Cardiac muscle cell (in vitro differentiated cells and primary cell): ENCODE measurements around the gene PCNA. TPM values are rescaled to one million over a fixed set of nuclear protein-coding genes. Genes with fewer than 3 reads are reported as not detected.

ENCODE experiments used
- DNase-seq, 2 donors: peaks; one replicate each; pipeline versions ENCODE4 v3.0.0 to v3.0.0-alpha.2; 2010 to 2017; ENCODE audit warnings: low read depth in 1 of 2, low spot score in 1 of 2
- H3K27ac ChIP-seq: fragments of 200-600 bp; sonication (generic); 2 replicates; pipeline ENCODE4 v1.5.1; 2016
- H3K27me3 ChIP-seq: fragments of 200-600 bp; sonication (generic); 2 replicates; pipeline ENCODE4 v1.6.0; 2016; ENCODE audit warnings: control low read depth
- H3K36me3 ChIP-seq: fragments of 200-600 bp; sonication (generic); 2 replicates; pipeline ENCODE4 v1.5.1; 2016; ENCODE audit warnings: control low read depth
- H3K4me1 ChIP-seq: fragments of 200-600 bp; sonication (generic); 2 replicates; pipeline ENCODE4 v1.8.1; 2017; ENCODE audit warnings: low read depth, mild to moderate bottlenecking, mixed run types
- H3K4me3 ChIP-seq: fragments of 200-600 bp; sonication (generic); 2 replicates; pipeline ENCODE4 v1.5.1; 2016; ENCODE audit warnings: mild to moderate bottlenecking
- H3K9me3 ChIP-seq: fragments of 200-600 bp; sonication (generic); 2 replicates; pipeline ENCODE4 v1.5.1; 2017; ENCODE audit warnings: low read depth, mild to moderate bottlenecking, control low read depth
- polyA plus RNA-seq: library from polyadenylated mRNA; unstranded; fragments of >200 nt; fragmentation: Nextera tagmentation; extraction: Ambion mirVana; gene quantifications from 2 replicates; pipeline ENCODE4 v1.2.1, GENCODE V29; 2016
- total RNA-seq: library from RNA; depleted of rRNA; stranded (reverse); fragments of >200 nt; gene quantifications from 2 replicates; pipeline ENCODE4 v1.2.3, GENCODE V29; 2016
- TF ChIP-seq, protein P1 (sequence below): IDR thresholded peaks from 2 replicates; pipeline ENCODE4 v1.5.1; 2012; ENCODE audit warnings: low read depth, mild to moderate bottlenecking, low read length

The PCNA gene
- total and polyA plus RNA-seq, 2 experiments from 2014 or later, result 46.6 to 81.2 TPM

DNA sequence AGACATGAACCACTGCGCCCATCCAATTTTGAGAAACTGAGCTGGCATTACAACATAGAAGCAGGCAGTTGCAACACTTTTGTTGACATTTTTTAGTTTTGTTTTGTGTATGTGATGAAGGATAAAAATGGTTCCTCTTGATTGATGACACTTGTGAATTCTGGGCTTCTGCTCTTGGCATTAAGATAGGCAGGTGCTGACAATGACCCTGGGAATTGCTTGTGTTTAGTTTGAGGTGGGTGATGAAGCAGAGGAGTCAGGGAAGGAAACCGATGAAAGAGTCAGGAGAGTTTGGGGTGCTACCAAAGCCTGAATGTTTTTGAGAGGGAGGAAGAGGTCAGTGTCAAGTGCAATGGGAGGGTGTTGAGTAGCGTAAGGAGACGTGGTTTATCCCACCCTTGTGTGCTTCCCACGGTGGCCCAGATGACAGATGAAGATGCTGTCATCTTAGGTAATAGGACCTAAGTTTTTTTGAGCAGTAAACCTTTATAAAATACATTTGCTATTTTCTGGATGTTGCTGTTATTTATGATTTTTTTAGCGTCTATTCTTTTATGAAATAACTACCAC, 26.4 kb upstream of the PCNA start:
- no peak overlapping the region for H3K27ac ChIP-seq
- no peak overlapping the region for H3K4me3 ChIP-seq
- no peaks in the 10 kb centered on the region for H3K36me3 ChIP-seq
- peaks cover 3% of the 10 kb centered on the region for H3K4me1 ChIP-seq
- H3K27me3 ChIP-seq, result no peaks in the 10 kb centered on the region
- TF ChIP-seq, protein P1, sequence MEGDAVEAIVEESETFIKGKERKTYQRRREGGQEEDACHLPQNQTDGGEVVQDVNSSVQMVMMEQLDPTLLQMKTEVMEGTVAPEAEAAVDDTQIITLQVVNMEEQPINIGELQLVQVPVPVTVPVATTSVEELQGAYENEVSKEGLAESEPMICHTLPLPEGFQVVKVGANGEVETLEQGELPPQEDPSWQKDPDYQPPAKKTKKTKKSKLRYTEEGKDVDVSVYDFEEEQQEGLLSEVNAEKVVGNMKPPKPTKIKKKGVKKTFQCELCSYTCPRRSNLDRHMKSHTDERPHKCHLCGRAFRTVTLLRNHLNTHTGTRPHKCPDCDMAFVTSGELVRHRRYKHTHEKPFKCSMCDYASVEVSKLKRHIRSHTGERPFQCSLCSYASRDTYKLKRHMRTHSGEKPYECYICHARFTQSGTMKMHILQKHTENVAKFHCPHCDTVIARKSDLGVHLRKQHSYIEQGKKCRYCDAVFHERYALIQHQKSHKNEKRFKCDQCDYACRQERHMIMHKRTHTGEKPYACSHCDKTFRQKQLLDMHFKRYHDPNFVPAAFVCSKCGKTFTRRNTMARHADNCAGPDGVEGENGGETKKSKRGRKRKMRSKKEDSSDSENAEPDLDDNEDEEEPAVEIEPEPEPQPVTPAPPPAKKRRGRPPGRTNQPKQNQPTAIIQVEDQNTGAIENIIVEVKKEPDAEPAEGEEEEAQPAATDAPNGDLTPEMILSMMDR, result no peak
- DNase-seq, result no peak
- H3K9me3 ChIP-seq, result no peaks in the 10 kb centered on the region

DNA sequence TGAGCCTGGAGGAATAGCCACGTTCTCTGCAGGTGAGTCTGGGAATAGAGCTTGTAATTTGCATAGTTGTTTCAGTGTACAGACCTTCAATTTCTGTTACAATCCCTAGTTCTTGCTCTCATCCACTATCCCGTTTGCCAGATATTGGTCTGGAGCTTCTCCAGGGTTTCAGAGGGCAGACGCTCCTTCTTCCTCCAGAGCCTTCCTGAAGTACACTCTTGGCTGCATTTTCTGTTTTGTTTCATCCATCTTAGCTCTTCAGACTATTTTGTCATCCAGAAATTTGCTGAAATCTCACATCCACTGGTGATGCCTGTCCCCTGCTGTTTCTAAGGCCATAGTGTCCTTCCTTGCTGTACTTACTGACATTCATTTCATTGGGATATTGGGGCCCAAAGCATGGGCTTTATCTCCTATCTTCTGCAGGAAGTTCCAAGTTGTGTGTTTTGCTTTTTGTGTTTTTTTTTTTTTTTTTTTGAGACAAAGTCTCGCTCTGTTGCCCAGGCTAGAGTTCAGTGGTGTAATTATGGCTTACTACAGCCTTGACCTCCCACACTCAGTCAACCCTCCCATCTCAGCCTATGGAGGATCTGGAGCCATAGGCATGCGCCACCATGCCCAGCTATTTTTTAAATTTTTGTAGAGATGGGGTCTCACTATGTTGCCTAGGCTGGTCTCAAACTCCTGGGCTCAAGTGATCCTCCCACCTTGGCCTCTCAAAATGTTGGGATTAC, 25.8 kb upstream of the PCNA start:
- TF ChIP-seq, protein P1, result no peak
- no peak overlapping the region for H3K27ac ChIP-seq
- H3K9me3 ChIP-seq, result no peaks in the 10 kb centered on the region
- peak in 1 of 2 donors; percentile 54 for DNase-seq
- no peak overlapping the region for H3K4me3 ChIP-seq
- peaks cover 3% of the 10 kb centered on the region for H3K4me1 ChIP-seq
- no peaks in the 10 kb centered on the region for H3K27me3 ChIP-seq
- H3K36me3 ChIP-seq, result no peaks in the 10 kb centered on the region

DNA sequence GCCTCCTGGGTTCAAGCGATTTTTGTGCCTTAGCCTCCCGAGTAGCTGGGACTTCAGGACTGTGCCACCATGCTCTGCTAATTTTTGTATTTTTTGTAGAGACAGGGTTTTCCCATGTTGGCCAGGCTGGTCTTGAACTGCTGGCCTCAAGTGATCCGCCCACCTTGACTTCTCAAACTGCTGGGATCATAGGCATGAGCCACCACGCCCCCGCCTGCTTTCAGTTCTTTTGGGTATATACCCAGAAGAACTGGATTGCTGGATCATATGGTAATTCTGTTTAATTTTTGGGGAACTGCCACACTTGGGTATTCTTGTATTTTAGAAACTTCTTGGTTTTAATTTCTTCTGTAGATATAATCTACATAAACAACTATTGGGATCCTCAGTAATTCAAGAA, 24.1 kb upstream of the PCNA start:
- TF ChIP-seq, protein P1, result no peak
- no peak for DNase-seq
- H3K36me3 ChIP-seq, result no peaks in the 10 kb centered on the region
- no peaks in the 10 kb centered on the region for H3K27me3 ChIP-seq
- H3K27ac ChIP-seq, result no peak overlapping the region
- peaks cover 3% of the 10 kb centered on the region for H3K4me1 ChIP-seq
- no peak overlapping the region for H3K4me3 ChIP-seq
- H3K9me3 ChIP-seq, result no peaks in the 10 kb centered on the region

DNA sequence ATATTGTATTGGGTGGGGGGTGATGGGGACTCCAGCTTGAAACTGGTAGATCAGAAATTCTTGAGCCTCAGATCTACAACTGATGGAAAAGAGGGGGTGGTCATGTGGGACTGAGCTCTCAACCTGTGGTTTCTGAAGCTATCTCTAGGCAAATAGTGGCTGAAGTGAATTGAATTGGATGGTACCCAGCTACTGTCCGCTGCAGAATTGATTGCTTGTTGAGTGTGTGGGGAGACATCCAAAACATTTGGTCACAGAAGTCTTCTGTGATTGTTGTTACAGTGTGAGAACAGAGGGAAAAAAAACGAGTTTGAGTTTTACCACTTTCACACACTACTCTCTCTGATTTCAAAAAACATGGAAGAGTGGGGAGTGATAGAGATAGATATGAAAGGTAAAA, 21.9 kb upstream of the PCNA start:
- DNase-seq, result no peak
- H3K4me3 ChIP-seq, result no peak overlapping the region
- H3K9me3 ChIP-seq, result no peaks in the 10 kb centered on the region
- no peaks in the 10 kb centered on the region for H3K27me3 ChIP-seq
- H3K27ac ChIP-seq, result no peak overlapping the region
- H3K4me1 ChIP-seq, result peaks cover 3% of the 10 kb centered on the region
- TF ChIP-seq, protein P1, result no peak
- H3K36me3 ChIP-seq, result no peaks in the 10 kb centered on the region

DNA sequence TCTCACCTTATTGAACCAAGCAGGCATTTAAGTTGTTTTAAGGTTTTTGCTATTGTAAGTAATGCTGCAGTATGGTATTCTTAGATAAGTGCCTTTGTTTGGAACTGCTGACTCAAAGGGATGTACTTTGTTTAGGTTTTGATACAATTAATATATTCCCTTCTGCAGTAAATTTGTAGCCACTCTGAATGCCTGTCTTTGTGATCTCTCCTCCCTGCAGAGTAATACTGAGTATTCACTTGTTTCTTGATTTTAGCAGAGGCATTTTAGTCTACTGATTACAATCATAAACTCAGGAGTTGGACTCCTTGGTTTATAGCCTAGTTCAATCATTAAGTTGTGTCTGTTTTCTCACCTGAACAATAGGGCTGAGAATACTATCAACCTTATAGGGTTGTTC, 20.4 kb upstream of the PCNA start:
- Histone ChIP-seq H3K4me3 (no peak overlapping the region), H3K27ac (no peak overlapping the region), H3K9me3 (no peaks in the 10 kb centered on the region), H3K36me3 (no peaks in the 10 kb centered on the region), H3K27me3 (no peaks in the 10 kb centered on the region), H3K4me1 (no peaks in the 10 kb centered on the region)
- no peak for DNase-seq
- TF ChIP-seq, protein P1, result no peak
